ENCODE results near the gene EPS15.

DNA sequence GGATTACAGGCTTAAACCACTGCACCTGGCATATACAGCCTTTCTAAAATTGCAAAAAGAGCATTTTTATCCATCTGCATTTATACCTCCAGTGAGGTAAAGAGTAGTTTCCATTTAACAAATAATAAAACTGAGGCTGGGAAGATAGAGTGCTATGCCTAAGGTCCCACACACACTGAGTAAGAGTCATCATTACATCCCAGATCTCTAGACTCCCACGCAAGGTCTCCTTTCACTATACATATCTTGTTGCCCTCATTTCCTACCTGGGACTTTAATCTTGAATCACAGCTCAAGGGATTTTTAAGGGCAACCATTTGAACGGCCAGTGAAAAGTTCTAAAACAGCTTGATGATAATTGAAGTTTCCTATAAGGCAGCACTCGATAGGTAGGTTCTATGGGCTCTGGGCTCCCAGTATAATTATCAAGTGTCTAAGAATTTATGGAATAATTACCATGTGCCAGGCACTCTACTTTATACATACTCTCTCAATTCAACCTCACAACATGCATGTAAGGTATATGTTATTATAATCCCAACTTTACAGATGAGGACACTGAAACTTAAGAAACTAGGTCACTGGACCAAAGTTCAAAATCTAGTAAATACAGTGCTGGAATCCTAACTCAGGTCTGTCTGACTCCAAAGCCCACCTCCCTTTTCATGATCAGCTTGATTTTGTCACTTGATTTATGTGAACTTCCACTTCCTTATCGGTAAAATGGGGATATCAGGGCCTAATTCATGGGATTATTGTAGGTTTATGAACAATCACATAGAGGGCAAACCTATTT is 23.3 kb upstream of the EPS15 start:
- TF ChIP-seq, protein P1, sequence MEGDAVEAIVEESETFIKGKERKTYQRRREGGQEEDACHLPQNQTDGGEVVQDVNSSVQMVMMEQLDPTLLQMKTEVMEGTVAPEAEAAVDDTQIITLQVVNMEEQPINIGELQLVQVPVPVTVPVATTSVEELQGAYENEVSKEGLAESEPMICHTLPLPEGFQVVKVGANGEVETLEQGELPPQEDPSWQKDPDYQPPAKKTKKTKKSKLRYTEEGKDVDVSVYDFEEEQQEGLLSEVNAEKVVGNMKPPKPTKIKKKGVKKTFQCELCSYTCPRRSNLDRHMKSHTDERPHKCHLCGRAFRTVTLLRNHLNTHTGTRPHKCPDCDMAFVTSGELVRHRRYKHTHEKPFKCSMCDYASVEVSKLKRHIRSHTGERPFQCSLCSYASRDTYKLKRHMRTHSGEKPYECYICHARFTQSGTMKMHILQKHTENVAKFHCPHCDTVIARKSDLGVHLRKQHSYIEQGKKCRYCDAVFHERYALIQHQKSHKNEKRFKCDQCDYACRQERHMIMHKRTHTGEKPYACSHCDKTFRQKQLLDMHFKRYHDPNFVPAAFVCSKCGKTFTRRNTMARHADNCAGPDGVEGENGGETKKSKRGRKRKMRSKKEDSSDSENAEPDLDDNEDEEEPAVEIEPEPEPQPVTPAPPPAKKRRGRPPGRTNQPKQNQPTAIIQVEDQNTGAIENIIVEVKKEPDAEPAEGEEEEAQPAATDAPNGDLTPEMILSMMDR (IDR thresholded peaks at IDR 0.05) = no peak
- no peak for TF ChIP-seq POLR2A (IDR thresholded peaks at IDR 0.05)
